Measurements from ENCODE around the gene RAB11FIP4.

The RAB11FIP4 gene

GRCh38 chr17:31496097-31496496, 104.6 kb downstream of the RAB11FIP4 start:
- H3K27me3 ChIP-seq (ENCODE audit: control insufficient read depth, insufficient read depth, low read length) = no peaks in the 10 kb centered on the region
- H3K4me3 ChIP-seq (ENCODE audit: low read length) = no peak overlapping the region
- H3K9me3 ChIP-seq (ENCODE audit: control insufficient read depth, low read length) = no peaks in the 10 kb centered on the region
- no peak overlapping the region for H3K9ac ChIP-seq (ENCODE audit: low read length)
- H3K4me1 ChIP-seq (ENCODE audit: control insufficient read depth, insufficient read depth, low read length) = peaks cover 76% of the 10 kb centered on the region
- H3K36me3 ChIP-seq (ENCODE audit: control insufficient read depth, insufficient read depth, low read length) = no peaks in the 10 kb centered on the region

DNA sequence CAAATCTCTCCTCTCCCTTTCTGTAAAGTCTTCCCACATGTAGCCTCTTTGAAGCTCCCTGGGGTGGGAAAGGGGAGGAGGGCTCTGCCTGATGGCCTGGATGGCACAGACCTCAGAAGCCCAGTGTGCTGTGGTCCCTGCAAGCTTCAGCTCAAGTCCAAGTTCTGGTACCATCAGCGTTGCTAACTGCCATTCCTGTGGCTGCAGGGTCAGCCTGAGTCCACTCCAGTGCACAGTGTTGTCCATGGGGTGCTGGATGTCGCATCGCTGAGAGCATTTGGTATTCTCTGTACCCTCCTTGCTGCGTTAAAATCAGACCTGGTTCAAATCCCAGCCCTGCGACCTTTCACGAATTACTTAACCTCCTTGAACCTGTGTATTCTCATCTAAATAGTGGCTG, 105.1 kb downstream of the RAB11FIP4 start:
- no peaks in the 10 kb centered on the region for H3K9me3 ChIP-seq (ENCODE audit: control insufficient read depth, low read length)
- no peak overlapping the region for H3K4me3 ChIP-seq (ENCODE audit: low read length)
- H3K27me3 ChIP-seq (ENCODE audit: control insufficient read depth, insufficient read depth, low read length) = no peaks in the 10 kb centered on the region
- H3K9ac ChIP-seq (ENCODE audit: low read length) = no peak overlapping the region
- H3K4me1 ChIP-seq (ENCODE audit: control insufficient read depth, insufficient read depth, low read length) = peaks cover 73% of the 10 kb centered on the region
- no peaks in the 10 kb centered on the region for H3K36me3 ChIP-seq (ENCODE audit: control insufficient read depth, insufficient read depth, low read length)

GRCh38 chr17:31497431-31497830, 106.0 kb downstream of the RAB11FIP4 start:
- H3K9ac ChIP-seq (ENCODE audit: low read length) = no peak overlapping the region
- H3K36me3 ChIP-seq (ENCODE audit: control insufficient read depth, insufficient read depth, low read length) = no peaks in the 10 kb centered on the region
- no peaks in the 10 kb centered on the region for H3K27me3 ChIP-seq (ENCODE audit: control insufficient read depth, insufficient read depth, low read length)
- no peaks in the 10 kb centered on the region for H3K9me3 ChIP-seq (ENCODE audit: control insufficient read depth, low read length)
- no peak overlapping the region for H3K4me3 ChIP-seq (ENCODE audit: low read length)
- H3K4me1 ChIP-seq (ENCODE audit: control insufficient read depth, insufficient read depth, low read length) = peaks cover 65% of the 10 kb centered on the region

DNA sequence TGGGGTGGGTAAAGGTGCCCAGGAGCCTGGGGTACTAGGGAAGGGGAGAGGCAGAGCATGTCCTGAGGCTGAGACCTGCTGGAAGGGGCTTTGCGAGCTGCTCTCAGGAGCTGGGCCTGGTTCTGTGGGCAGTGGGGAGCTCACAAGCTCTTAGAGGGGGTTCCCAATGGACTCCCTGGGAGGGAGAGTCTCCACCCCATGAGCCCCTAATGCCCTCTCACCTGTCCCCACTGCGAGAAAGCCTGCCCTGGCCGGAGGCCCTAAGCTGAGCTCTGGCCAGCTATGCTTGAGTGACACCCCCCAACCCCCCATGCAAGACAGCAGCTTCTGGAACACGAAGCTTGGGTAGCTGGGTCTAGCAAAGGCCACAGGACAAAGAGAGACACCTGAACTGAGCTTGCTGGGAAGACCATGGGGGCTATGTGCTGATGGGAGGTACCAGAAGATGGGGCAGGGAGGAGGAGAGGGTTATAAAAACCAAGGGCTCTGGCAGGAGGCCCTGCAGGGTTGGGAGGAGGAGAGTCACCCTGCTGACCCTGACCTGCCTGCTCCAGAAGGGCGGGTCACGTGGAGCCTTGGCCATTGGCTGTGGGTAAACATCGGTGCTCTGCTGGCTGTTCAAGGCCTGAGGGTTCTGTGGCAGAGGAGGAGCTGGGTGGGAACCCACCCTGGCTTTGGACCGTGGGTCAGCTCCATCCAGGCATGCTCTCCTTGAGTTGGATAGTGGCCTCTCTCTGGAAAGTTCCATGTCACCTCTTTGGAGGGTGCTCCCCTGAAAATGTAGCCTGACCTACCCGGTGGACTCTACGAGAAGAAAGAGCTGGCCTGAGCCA, 106.7 kb downstream of the RAB11FIP4 start:
- Histone ChIP-seq H3K9me3 (ENCODE audit: control insufficient read depth, low read length) (no peaks in the 10 kb centered on the region), H3K36me3 (ENCODE audit: control insufficient read depth, insufficient read depth, low read length) (no peaks in the 10 kb centered on the region), H3K9ac (ENCODE audit: low read length) (no peak overlapping the region), H3K4me3 (ENCODE audit: low read length) (no peak overlapping the region), H3K27me3 (ENCODE audit: control insufficient read depth, insufficient read depth, low read length) (no peaks in the 10 kb centered on the region), H3K4me1 (ENCODE audit: control insufficient read depth, insufficient read depth, low read length) (peaks cover 58% of the 10 kb centered on the region)

- Histone ChIP-seq H3K4me3 (ENCODE audit: low read length) (no peak overlapping the region), H3K9ac (ENCODE audit: low read length) (no peak overlapping the region), H3K27me3 (ENCODE audit: control insufficient read depth, insufficient read depth, low read length) (no peaks in the 10 kb centered on the region), H3K9me3 (ENCODE audit: control insufficient read depth, low read length) (no peaks in the 10 kb centered on the region), H3K36me3 (ENCODE audit: control insufficient read depth, insufficient read depth, low read length) (no peaks in the 10 kb centered on the region), H3K4me1 (ENCODE audit: control insufficient read depth, insufficient read depth, low read length) (peaks cover 40% of the 10 kb centered on the region)
Observed at GRCh38 chr17:31499771-31500554, 108.5 kb downstream of the RAB11FIP4 start.

DNA sequence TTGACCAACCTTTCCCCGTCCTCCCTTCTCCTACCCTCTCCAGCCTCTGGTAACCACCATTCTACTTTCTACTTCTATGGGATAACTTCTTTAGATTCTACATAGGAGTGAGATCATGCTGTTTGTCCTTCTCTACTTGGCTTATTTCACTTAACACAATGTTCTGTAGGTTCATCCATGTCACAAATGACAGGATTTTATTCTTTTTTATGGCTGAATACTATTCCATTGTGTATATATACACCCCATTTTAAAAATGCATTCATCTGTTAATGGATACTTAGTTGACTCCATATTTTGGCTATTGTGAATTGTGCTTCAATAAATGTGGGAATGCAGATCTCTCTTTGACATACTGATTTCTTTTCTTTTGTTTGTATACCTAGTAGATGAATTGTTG, 115.0 kb downstream of the RAB11FIP4 start:
- Histone ChIP-seq H3K9me3 (ENCODE audit: control insufficient read depth, low read length) (no peaks in the 10 kb centered on the region), H3K4me3 (ENCODE audit: low read length) (no peak overlapping the region), H3K36me3 (ENCODE audit: control insufficient read depth, insufficient read depth, low read length) (no peaks in the 10 kb centered on the region), H3K9ac (ENCODE audit: low read length) (no peak overlapping the region), H3K4me1 (ENCODE audit: control insufficient read depth, insufficient read depth, low read length) (peaks cover 36% of the 10 kb centered on the region), H3K27me3 (ENCODE audit: control insufficient read depth, insufficient read depth, low read length) (no peaks in the 10 kb centered on the region)

GRCh38 chr17:31508288-31509094, 117.0 kb downstream of the RAB11FIP4 start:
- peaks cover 45% of the 10 kb centered on the region for H3K4me1 ChIP-seq (ENCODE audit: control insufficient read depth, insufficient read depth, low read length)
- H3K9ac ChIP-seq (ENCODE audit: low read length) = peak overlapping the region; percentile 38

GRCh38 chr17:31509095-31509804, 117.8 kb downstream of the RAB11FIP4 start:
- H3K9me3 ChIP-seq (ENCODE audit: control insufficient read depth, low read length) = no peaks in the 10 kb centered on the region
- H3K4me1 ChIP-seq (ENCODE audit: control insufficient read depth, insufficient read depth, low read length) = peaks cover 45% of the 10 kb centered on the region
- H3K27me3 ChIP-seq (ENCODE audit: control insufficient read depth, insufficient read depth, low read length) = no peaks in the 10 kb centered on the region
- H3K4me3 ChIP-seq (ENCODE audit: low read length) = no peak overlapping the region
- no peaks in the 10 kb centered on the region for H3K36me3 ChIP-seq (ENCODE audit: control insufficient read depth, insufficient read depth, low read length)
- H3K9ac ChIP-seq (ENCODE audit: low read length) = peak overlapping the region; percentile 38

More at GRCh38 chr17:31508288-31509094, 117.0 kb downstream of the RAB11FIP4 start:
- H3K36me3 ChIP-seq (ENCODE audit: control insufficient read depth, insufficient read depth, low read length) = no peaks in the 10 kb centered on the region
- H3K4me3 ChIP-seq (ENCODE audit: low read length) = no peak overlapping the region
- H3K27me3 ChIP-seq (ENCODE audit: control insufficient read depth, insufficient read depth, low read length) = no peaks in the 10 kb centered on the region
- H3K9me3 ChIP-seq (ENCODE audit: control insufficient read depth, low read length) = no peaks in the 10 kb centered on the region

DNA sequence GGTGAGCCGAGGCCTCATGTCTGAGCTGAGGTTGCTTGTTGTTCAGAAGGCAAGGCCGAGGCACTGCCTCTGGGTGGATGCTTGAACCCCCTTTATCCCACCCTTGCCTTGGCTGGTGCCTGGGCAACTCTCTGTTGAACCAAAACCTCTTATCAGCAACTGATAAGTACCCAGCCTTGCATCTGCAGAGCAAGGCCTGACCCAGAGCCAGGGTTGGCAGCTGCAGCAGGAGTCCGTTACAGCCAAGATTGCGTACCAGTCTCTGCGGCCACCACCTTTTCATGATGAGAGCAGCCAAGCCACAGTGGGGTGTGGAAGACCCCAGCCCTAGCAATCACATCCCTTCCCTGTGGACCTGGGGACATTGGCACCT, 118.3 kb downstream of the RAB11FIP4 start:
- Histone ChIP-seq H3K27me3 (ENCODE audit: control insufficient read depth, insufficient read depth, low read length) (no peaks in the 10 kb centered on the region), H3K4me3 (ENCODE audit: low read length) (no peak overlapping the region), H3K4me1 (ENCODE audit: control insufficient read depth, insufficient read depth, low read length) (peaks cover 45% of the 10 kb centered on the region), H3K9me3 (ENCODE audit: control insufficient read depth, low read length) (no peaks in the 10 kb centered on the region), H3K9ac (ENCODE audit: low read length) (no peak overlapping the region), H3K36me3 (ENCODE audit: control insufficient read depth, insufficient read depth, low read length) (no peaks in the 10 kb centered on the region)

DNA sequence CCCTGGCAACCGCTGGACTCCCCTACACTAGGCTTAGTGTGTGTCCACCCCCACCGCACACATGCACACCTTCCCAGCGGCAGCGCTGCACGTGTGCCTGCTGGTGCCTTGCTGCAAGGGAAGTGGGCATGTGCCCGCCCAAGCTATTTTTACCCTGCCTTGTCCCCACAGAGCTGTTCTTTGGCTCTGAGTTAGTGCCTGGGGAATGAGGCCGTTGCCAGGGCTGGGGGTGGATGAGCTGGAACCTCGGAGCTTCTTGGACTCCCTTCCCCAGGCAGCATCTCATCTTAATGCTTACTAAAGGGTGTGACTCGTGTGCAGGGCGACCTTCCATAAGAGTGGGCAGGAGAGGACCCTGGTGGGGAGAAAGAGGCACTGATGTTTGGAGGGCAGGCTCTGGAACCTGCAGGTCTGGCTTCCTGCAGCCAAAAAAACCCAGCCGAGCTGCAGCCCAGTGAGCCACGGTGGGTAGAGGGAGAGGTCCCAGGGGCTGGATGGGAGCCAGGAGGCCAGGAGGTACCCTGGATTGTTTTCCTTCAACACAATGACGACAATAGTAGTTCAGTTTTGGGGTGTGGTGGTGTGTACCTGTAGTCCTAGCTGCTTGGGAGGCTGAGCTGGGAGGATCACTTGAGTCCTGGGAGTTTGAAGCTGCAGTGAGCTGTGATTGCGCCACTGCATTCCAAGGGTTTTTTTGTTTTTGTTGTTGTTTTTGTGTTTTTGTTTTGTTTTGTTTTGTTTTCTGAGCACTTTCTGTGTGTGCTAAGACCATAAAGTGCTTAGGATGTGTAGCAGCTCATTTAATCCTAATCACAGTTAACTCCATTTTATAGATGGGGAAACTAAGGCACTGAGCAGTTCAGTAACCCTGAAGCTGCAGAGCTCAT, 119.1 kb downstream of the RAB11FIP4 start:
- H3K27me3 ChIP-seq (ENCODE audit: control insufficient read depth, insufficient read depth, low read length) = no peaks in the 10 kb centered on the region
- H3K4me1 ChIP-seq (ENCODE audit: control insufficient read depth, insufficient read depth, low read length) = peaks cover 45% of the 10 kb centered on the region
- H3K9me3 ChIP-seq (ENCODE audit: control insufficient read depth, low read length) = no peaks in the 10 kb centered on the region
- no peak overlapping the region for H3K9ac ChIP-seq (ENCODE audit: low read length)
- no peaks in the 10 kb centered on the region for H3K36me3 ChIP-seq (ENCODE audit: control insufficient read depth, insufficient read depth, low read length)
- H3K4me3 ChIP-seq (ENCODE audit: low read length) = no peak overlapping the region

- no peaks in the 10 kb centered on the region for H3K36me3 ChIP-seq (ENCODE audit: control insufficient read depth, insufficient read depth, low read length)
- H3K27me3 ChIP-seq (ENCODE audit: control insufficient read depth, insufficient read depth, low read length) = no peaks in the 10 kb centered on the region
- H3K4me1 ChIP-seq (ENCODE audit: control insufficient read depth, insufficient read depth, low read length) = peaks cover 45% of the 10 kb centered on the region
- no peak overlapping the region for H3K9ac ChIP-seq (ENCODE audit: low read length)
- no peaks in the 10 kb centered on the region for H3K9me3 ChIP-seq (ENCODE audit: control insufficient read depth, low read length)
- no peak overlapping the region for H3K4me3 ChIP-seq (ENCODE audit: low read length)
Observed at GRCh38 chr17:31511195-31511578, 119.7 kb downstream of the RAB11FIP4 start.
